Activated CD8-positive, alpha-beta memory T cell treated with anti-CD3 and anti-CD28 coated beads for 1 hour (primary cell): Measurements from ENCODE around the gene KCNQ1.

Source experiments
- DNase-seq, 2 donors: peaks; one replicate each; pipeline ENCODE4 v3.0.0-alpha.2; 2020; ENCODE audit warnings: low read depth in 1 of 2; ENCODE audit errors: extremely low read depth in 1 of 2

Gene KCNQ1

GRCh38 chr11:2531277-2531986, 86.6 kb downstream of the KCNQ1 start:
- peak in 1 of 2 donors; percentile 53 for DNase-seq

- DNase-seq: no peak
Measured at GRCh38 chr11:2531987-2532703, 87.3 kb downstream of the KCNQ1 start.

- peak; percentile 85 to 87 for DNase-seq
Measured at GRCh38 chr11:2532704-2533586, 88.1 kb downstream of the KCNQ1 start.

- DNase-seq: no peak
Measured at GRCh38 chr11:2533587-2534133, 88.9 kb downstream of the KCNQ1 start.

GRCh38 chr11:2534134-2534956, 89.5 kb downstream of the KCNQ1 start:
- DNase-seq: no peak

GRCh38 chr11:2534957-2535672, 90.3 kb downstream of the KCNQ1 start:
- DNase-seq: no peak

GRCh38 chr11:2535673-2536439, 91.0 kb downstream of the KCNQ1 start:
- no peak for DNase-seq

- no peak for DNase-seq
Measured at GRCh38 chr11:2536440-2536989, 91.7 kb downstream of the KCNQ1 start.

- DNase-seq: no peak
Measured at GRCh38 chr11:2537010-2537705, 92.3 kb downstream of the KCNQ1 start.

GRCh38 chr11:2537896-2538724, 93.3 kb downstream of the KCNQ1 start:
- no peak for DNase-seq

- no peak for DNase-seq
Measured at GRCh38 chr11:2538951-2539350, 94.1 kb downstream of the KCNQ1 start.

GRCh38 chr11:2539371-2540222, 94.8 kb downstream of the KCNQ1 start:
- DNase-seq: no peak

GRCh38 chr11:2540223-2540991, 95.6 kb downstream of the KCNQ1 start:
- DNase-seq: no peak

- DNase-seq: no peak
Measured at GRCh38 chr11:2540992-2541680, 96.3 kb downstream of the KCNQ1 start.

- DNase-seq: no peak
Measured at GRCh38 chr11:2541881-2542361, 97.1 kb downstream of the KCNQ1 start.
